HT1080 (cell line): ENCODE data around the gene TAAR1. TPM values are rescaled to one million over a fixed set of nuclear protein-coding genes. Genes with fewer than 3 reads are reported as not detected.
"Not testable (repeated sequence)": the region's sequence is repeated elsewhere in the genome, so short reads cannot be mapped to it uniquely, and the experiment has no call there.

ENCODE experiments used
- DNase-seq: peaks from one replicate; pipeline ENCODE4 v3.0.0-alpha.2; 2015; ENCODE audit warnings: low read depth
- total RNA-seq: library from RNA; depleted of rRNA; stranded (reverse); fragments of >200 nt; shearing (Covaris generic); gene quantifications from 2 replicates; pipeline ENCODE4 v1.2.3, GENCODE V29; 2014

Gene TAAR1
- total RNA-seq, 1 experiment from 2014 or later = not detected

DNA sequence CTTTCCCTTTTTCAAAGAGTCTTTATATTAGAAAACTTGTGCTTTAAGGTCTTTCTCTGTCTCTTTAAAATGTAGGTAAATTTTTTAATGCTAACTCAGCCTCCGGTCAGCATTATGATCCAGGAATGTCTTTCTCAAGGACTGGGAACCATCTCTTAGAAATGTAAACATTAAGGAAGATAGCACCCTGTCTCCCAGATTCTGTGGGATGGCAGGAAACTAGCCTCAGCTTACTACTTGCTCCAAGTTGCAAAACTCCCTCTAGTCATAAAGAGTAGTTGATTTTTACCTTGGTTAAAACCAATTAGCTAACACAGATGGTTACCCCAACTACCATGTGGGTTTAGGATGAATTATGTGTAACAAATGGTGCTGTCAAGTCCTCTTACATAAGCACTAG lies 4.7 kb upstream of the TAAR1 start:
- no peak for DNase-seq

DNA sequence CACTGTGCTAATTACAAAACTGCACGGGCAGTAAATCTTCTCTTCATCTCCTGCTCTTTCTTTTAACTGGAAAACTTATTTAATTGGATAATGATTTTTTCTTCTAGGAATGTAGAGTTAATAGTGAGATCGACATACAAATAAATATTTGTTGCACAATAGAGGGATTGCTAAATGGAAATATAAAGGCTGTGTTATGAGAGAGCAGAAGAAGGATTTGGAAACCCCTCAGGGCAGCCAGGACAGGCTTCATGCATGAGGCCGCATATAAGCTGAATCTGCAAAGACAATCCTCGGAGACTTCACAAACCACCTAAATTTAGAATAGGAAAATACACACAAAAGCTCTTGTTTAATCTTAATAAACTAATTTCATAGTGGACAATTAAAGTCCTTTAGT lies 2.9 kb upstream of the TAAR1 start:
- DNase-seq = no peak

DNA sequence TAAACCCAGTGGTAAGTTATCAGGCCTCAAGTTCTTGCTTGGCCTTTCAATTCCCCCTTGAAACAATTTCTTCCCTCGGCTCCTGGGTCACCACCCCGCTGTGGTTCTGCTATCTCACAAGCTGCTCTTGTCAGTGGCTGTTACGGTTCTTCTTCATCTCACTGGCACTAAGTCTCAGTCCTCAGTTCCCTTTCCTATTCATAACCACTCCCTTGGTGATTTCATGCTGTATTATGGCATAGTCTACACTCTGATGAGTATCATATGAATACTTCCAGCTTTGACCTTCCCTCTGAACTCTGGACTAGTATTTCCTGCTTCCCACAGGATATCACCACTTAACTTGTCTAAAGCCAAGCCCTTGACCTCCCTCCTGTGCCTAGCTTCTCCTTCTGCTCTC lies 7.9 kb downstream of the TAAR1 start:
- DNase-seq = no peak

DNA sequence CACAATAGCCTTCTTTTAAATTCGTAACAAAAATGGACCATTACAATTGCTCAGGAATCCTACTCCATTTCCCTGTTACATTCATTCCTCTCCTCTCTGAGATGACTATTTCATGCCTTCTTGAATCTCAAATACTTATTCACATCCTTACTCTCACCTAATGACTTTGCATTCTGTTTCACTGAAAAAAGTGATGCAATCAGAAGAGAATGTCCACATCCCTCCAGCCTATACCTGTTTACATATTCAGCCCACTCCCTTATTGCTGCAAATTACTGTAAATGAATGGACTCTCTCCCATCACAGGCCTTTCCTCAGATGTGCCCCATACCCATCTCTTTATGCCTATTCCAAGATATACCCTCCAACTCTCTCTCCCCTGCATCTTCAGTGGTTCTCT lies 8.6 kb downstream of the TAAR1 start:
- DNase-seq = no peak

DNA sequence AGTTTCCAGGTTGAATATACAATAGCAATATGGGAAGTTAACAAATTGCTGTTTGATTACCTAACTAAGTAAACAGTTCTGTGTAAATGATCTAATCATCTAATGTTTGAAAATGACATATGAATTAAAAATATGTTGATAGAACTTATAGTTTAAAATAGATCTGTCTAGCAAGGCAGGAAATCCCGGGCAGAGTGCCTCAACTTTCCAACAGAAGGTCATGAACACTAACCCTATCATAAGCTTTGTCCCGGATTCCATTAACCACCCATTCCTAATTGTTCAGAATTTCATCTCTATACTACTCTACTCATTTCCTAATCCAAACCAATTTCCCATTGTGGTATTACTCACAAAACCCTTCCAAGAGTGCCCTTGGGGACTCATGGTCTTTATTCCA lies 10.2 kb downstream of the TAAR1 start:
- DNase-seq = no peak

DNA sequence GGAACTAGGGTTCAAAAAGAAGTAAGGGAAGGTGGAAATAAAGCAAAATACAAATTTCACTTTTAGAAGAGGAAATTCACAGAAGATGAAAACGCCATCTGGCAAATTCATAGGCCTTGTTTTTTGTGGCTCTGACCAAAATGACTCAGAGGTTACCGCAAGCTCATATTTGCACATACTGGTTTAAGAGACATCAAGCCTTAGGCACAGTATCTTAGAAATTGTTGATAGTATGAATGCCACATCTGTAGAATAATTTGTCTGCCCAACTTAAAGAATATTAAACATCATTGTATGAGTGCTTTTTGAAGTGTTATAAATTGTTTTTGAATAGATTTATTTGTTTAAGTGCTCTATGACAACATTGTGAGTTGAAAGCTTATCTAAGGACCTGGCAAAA lies 10.6 kb downstream of the TAAR1 start:
- peak; percentile 79 for DNase-seq

DNA sequence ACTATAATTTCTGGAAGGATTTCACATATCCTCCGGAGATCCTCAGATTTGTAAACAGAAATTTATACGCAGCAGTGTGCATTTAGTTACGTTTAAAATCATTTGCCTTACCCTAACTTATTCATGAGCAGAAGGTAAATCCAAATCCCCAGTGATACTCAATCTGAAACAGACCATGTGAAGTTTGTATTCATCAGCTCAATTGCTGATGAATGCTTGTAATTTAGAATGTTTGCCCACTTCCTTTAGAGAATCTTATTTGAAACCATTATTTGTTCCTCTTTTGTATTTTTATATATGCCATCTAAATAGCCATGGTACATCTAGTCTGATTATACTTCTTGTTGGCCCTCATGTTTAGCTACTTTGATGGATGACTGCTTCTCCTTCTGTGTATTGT lies 15.4 kb downstream of the TAAR1 start:
- no peak for DNase-seq

DNA sequence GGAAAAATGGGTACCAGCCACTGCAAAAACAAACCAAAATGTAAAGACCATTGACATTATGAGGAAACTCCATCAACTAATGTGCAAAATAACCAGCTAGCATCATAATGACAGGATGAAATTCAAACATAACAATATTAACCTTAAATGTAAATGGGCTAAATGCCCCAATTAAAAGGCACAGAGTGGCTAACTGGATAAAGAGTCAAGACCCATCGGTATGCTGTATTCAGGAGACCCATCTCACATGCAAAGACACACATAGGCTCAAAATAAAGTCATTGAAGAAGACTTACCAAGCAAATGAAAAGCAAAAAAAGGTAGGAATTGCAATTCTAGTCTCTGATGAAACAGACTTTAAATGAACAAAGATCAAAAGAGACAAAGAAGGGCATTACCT lies 21.8 kb downstream of the TAAR1 start:
- not testable (repeated sequence) for DNase-seq

DNA sequence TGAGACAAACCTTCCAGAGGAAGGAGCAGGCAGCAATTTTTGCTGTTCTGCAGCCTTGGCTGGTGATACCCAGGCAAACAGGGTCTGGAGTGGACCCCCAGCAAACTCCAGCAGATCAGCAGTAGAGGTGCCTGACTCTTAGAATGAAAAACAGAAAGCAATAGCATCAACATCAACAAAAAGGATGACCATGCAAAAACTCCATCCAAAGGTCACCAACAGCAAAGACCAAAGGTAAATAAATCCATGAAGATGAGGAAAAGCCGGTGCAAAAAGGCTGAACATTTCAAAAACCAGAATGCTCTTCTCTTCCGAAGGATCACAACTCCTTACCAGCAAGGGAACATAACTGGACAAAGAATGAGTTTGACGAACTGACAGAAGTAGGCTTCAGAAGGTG lies 23.1 kb downstream of the TAAR1 start:
- not testable (repeated sequence) for DNase-seq

DNA sequence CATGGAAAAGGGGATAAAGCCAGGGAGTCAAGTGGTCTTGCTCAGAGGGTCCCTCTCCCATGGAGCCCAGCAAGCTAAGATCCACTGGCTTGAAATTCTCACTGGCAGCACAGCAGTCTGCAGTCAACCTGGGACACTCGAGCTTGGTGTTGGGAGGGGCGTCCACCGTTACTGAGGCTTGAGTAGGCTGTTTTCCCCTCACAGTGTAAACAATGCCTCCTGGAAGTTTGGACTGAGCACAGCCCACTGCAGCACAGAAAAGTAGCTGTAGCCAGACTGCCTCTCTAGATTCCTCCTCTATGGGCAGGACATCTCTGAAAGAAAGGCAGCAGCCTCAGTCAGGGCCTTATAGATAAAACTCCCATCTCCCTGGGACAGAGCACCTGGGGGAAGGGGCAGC lies 23.7 kb downstream of the TAAR1 start:
- not testable (repeated sequence) for DNase-seq

DNA sequence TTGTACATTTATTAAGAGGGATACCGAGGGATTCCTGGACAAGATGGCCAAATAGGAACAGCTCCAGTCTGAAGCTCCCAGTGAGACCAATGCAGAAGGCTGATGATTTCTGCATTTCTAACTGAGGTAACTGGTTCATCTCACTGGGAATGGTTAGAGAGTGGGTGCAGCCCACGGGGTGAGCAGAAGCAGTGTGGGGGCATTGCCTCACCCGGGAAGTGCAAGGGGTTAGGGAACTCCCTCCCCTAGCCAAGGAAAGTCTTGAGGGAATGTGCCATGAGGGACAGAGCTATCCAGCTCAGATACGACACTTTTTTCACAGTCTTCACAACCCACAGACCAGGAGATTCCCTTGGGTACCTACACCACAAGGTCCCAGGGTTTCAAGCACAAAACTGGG lies 24.2 kb downstream of the TAAR1 start:
- no peak for DNase-seq

DNA sequence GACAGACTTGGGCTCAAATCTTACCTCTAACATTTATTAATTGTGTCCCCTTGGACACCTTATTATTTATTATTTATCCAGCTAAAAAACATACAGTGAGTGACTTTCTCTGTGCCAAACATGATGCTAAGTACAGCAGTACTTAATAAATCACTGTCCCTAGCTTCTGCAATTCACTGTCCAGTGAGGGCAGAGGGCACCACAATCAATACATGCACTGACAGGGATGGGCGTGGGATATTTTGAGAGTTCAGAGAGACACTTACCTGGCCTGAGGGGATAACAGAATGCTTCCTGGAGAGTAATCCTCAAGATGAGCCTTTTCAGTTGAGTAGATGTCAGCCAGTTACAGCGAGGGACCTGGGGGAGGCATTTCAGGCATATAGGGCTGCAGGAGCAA lies 25.6 kb downstream of the TAAR1 start:
- no peak for DNase-seq

DNA sequence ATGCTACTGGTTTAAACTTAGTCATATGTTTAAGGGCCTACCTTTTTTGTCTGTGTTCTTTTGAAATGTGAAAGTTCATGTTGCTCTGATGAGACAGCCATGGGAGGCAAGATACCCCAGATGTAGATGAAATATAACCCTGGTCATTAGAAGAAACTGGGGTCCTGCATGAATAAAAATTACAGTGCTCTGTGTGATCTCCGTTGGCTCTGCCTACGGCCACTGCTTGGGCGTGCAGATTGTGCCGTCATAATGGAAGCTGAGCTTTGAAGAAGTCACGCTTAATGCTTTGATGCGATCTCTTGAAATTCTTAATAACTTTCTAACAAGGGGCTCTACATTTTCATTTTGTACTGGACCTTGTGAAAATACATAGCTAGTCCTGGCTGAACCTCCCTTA lies 34.8 kb downstream of the TAAR1 start, which contains the start of gene TAAR2:
Gene TAAR2 (minus strand): TSS at position 101 of the 400 bp plus-strand sequence. CDS start 0 bp downstream, at position 101.
- DNase-seq = no peak

DNA sequence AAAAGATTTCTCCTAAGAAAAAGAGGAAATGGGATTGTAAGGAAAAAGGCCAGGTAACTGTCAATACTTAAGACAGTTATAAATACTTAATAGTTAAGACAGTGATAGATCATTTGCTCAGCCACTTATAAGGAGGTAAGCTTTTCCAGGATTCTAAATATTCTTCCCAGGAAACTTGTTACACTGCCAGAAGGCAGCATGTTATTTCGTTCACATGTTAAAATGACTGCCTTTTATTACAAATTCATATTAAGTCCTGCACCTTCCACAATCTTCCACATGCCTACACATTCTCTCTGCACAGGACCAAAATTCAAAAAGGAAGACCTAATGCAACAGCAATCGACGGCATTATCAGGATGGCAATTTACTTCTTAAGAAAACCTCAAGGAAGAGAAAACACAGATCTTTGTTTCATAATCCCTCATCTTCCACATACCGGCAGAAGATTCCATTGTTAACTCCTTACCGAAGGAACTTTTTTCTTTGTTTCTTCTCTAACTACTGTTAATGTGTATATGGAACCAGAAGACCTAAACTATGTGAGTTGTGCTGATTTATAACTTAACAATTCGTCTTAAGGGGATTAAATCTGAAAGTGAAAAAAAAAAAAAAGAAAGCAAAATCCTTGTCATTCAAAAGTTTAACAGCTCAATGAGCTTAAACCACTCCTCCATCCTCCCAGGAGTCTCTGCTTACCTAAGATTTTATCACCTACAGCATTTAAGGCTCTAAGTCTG lies 35.7 kb downstream of the TAAR1 start:
- DNase-seq = no peak

DNA sequence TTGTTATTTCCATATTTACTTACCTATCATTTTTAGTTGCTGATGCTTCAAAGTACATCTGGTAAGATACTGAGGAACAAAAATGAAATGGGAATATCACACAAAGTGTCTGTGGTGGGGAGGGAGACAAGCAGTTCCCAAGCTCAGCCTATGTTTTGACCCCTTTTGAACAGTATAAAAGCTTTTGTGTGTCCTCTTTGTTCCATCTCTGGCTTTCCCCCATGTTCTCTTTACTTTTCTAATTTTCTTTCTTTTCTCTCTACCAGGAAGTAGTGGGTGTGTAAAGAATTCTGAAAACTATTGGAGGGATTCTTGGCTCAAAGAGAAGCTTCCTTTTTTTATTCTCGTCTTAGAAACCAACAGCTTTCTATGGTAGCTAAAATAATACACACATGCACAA lies 42.3 kb downstream of the TAAR1 start:
- no peak for DNase-seq

DNA sequence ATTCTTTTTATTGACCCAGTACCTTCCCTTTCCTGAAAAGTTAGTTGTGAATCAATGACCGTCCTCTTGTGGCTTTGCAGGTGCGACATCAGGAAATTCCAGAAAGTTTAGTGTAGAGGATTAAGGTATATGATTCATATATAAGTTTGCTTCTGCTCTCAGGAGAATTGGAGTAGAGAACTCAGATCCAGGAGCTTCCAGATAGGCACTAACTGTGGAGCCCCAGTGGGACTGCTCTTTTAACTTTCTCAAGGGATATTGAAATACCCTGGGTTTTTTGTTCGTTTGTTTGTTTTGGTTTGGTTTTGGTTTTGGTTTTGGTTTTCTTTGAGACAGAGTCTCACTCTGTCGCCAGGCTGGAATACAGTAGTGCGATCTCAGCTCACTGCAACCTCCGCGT lies 44.4 kb downstream of the TAAR1 start:
- DNase-seq = peak; percentile 64

DNA sequence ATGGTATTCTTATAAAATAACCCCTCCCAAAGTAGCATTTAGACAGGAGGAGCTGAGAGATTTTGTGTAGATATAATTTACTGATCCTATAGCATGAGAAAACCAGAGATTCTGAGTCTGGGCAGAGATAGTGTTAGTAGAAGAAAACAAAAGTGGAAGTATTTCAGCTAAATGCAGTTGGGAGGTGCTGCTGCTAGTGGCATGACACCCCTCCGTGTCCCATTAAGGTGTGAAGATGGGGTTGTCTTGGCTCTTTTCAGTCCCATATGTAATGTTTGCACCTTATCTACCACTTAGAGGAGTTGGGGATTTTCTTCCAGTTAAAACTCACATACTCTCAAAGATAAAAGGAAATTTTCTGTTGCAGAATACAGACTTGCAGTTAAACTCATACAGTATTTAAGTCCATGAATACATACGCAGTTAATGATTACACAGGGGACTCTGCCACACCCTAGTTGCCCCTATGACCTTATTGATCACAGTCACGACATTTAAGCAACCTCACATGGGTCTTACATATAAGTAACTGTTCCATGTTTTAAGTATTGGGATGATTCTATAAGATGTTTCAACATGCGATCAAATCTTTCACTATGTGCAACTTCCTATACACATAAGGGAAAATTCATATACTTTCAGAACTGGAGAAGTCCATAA lies 46.4 kb downstream of the TAAR1 start:
- no peak for DNase-seq

DNA sequence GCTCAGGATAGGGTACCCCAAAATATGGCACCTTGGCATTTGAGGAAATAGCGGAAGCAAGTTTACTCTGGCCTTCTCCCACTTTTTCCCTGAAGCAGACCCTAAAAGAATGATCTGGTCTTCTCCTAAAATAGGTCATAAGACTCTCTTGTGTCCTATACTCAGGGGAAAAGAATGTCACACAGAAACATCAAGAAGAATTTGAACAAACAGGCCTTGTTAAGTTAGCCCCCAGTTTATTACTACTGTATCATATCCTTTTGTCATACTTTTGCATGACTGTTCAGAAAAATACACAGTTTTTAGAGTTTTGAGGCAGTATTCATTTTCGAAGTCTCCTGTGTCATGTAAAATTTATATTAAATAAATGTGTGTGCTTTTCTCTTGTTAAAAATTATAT lies 47.4 kb downstream of the TAAR1 start:
- peak; percentile 19 for DNase-seq

DNA sequence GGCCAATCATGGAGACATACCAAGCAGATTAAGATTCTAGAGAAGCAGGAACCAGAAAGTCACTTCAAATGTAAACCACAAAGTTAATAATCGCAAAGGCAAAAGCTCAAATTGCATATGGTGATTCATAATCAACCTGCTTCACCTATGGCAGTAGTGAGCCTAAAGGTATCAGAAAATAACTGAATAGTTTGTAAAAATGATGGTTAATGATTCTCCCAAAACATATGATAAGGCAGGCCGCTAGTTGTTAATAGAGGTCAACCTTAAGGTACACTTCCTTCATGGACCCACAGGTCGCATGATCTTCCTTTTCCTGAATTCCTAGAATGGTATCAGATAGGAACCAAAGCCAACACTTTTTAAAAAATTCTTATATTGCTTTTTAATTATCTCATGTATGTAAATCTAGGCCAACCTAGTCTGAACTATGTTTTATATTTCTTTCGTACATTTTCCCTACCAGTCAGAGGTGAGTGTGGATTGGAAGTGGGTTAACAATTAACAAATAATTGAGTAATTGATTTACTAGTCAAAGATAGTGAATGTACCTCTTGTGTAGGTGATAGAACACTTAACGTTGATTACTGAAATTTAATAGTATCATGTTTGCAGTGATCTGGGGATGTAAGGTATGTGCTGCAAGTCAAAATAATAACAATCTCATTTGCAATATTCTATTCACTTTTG lies 51.3 kb downstream of the TAAR1 start:
- no peak for DNase-seq

DNA sequence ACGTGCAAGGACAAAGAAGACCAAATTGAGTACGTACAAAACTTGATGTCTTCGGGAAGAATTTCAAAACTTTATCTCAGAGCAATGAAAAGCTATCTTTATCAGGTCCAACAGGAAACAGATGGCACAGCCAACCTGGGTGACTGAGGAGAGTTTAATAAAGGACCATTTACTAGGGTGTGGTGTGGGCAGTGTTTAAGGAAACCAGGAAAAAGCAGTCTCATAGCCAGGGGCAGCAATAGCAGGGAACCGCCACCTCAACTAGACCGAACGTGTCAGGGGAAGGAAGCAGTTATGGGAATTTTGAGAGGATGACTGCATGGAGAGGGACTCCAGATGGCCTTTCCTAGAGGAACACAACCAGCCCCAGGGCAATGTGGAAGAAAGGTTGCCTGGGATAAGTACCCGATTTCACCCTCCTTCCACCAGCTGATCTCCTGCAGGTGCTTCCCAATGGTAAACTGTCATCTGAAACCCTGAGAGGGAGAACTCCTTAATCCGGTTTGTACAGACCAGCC lies 54.3 kb downstream of the TAAR1 start:
- DNase-seq = no peak

DNA sequence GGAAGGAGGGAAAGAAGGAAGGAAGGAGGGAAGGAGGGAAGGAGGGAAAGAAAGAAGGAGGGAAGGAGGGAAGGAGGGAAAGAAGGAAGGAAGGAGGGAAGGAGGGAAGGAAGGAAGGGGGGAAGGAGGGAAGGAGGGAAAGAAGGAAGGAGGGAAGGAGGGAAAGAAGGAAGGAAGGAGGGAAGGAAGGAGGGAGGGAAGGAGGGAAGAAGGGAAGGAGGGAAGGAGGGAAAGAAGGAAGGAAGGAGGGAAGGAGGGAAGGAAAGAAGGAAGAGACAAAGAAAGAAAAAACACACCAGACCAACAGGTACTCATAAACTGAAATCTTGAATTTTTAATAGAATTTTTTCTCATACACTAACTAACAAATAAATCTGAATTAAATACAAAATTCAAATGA lies 58.1 kb downstream of the TAAR1 start:
- not testable (repeated sequence) for DNase-seq

DNA sequence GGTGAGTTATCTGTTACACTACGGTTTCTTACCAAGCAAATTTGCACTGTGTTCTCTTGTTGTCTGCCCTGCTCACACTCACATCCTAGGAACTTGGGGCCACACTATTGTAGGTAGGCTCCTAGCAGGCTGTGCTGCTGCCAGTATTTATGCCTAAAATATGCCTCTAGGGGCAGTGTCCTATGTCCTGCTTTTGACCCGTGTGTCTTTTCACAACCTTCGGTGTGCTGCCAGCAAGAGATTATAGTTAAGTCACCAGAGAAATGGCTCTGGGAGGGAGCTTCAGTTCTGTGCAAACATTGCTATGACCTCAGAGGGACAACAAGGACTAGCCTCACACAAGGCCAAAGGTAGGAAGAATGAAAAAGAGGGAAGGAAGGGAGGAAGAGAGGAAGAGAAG lies 60.5 kb downstream of the TAAR1 start:
- peak; percentile 22 for DNase-seq
